ENCODE results near the gene CDH10.

CDH10 gene

DNA sequence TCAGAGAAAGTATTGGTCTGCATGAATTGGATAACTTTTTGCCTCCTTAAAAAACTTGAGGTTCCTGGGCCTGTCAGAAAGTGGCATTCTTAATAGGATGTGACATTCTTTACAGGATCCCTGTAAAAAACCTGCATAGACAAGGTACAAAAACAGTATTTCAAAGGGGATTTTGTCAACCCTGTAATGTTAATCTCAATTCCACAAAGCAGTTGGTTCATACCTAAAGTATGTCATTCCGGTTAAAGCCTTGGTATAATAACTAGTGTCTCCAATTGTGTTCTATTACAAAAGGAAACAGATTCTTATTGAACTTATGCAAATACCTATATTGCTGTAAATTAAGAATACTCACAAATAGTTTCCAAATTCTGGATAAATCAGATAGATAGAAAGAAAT, 169.7 kb downstream of the CDH10 start:
- no peak for DNase-seq

DNA sequence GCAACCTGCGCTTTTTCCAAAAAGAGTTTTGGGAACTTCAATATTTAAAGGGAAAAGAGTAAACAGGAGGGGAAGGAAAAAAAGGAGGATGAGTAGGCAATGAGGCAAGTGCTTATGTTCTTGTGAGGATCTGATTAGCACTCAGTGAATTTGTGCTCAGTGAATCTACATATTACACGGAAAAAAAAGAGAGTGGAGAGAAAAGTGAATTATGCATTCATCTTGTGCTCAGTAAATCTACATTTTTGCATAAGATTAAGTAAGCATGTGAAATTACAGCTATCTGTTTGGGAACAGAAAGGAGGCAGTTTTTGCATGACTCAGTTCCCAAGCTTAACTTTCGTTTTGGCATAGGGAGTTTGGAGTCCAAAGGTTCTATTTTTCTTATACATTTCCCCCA, 170.1 kb downstream of the CDH10 start:
- no peak for DNase-seq

DNA sequence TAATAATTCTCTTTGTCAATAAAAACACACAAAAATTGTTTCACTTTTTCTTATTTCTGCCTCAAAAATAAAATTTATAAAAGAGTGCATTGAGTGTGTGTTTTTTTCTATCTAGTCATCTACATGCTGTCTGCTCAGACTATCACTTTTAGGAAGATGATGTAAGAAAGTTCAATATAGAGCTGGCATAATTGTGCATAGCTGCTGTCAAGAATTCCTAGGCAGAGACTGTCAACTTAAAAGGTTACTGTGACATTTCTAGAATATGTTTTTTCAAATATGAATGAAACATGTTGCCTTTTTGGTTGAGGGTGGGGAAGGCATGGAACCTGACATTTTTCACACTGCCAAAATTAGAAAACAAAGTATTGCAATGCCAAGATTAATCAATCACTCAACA, 172.3 kb downstream of the CDH10 start:
- DNase-seq, result no peak

DNA sequence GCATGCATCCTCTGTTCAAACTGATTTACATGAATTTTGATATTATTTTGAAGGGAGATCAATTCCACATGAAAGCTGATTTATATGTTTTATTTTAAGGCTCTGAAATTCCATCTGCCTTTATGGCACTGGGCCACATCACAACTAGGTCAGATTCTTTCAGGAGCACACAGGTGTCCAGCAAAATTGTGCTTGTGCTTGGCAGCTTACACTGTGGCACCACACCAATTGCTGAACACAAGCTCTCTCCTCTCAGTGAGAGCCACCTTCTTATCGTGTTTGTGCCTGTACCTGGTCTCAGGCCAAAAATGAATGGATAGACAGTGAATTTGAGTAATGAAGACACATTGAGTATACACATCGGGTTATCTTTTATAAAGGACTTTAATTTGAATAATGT, 200.4 kb downstream of the CDH10 start:
- no peak for DNase-seq

DNA sequence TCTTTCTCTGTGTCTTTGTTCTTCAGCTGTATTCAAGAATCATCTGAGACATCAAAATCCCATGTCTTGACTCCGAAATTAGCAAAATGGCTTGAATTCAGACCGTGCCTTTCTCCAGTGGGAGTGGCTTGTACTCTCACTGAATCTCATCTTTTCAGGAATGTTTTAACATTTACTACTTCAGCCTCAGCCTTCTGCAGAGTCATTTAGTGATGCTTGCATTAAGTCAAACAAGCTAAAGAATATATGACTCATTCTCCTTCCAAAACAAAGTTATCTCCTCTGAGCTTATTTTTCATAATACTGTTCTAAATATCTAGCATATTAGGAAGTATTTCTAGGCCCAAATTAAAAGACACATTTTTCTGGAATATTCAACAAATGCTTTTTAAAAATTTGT, 205.3 kb downstream of the CDH10 start:
- DNase-seq, result no peak

Measured in stimulated activated CD4-positive, alpha-beta T cell treated with anti-CD3 and anti-CD28 coated beads, Interleukin-2, amount 100 ng/mL, for 48 hours (primary cell).